ENCODE data around the gene GTF2A1L. TPM values are rescaled to one million over a fixed set of nuclear protein-coding genes. Genes with fewer than 3 reads are reported as not detected.

The GTF2A1L gene
- total RNA-seq, 1 donor from 2014 or later: 3.7 TPM

GRCh38 chr2:48587961-48588360, 29.7 kb upstream of the GTF2A1L start:
- H3K36me3 ChIP-seq: no peaks in the 10 kb centered on the region
- no peak overlapping the region for H3K4me3 ChIP-seq
- H3K4me1 ChIP-seq: peaks cover 42% of the 10 kb centered on the region
- H3K9me3 ChIP-seq (ENCODE audit: low read depth): no peaks in the 10 kb centered on the region
- peak overlapping the region; percentile 9 for H3K4me2 ChIP-seq
- H3K27ac ChIP-seq: peak overlapping the region; percentile 48
- Mint-ChIP-seq H3K9me3 (no peaks in the 10 kb centered on the region), H3K27ac (peak overlapping the region; percentile 52), H3K36me3 (peaks cover 12% of the 10 kb centered on the region), H3K4me3 (no peak overlapping the region), H3K4me1 (peaks cover 38% of the 10 kb centered on the region), H3K27me3 (ENCODE audit: insufficient read depth, low read depth) (peaks cover 2% of the 10 kb centered on the region)
- H3K9ac ChIP-seq: no peak overlapping the region
- no peak for DNase-seq (ENCODE audit: low spot score)
- H3F3A ChIP-seq (ENCODE audit: low read depth): peaks cover 54% of the 10 kb centered on the region
- H2AFZ ChIP-seq (replicated peaks): no peak overlapping the region
- H3K79me2 ChIP-seq (ENCODE audit: low read depth): peaks cover 5% of the 10 kb centered on the region
- no peak for TF ChIP-seq EZH2phosphoT487 (IDR thresholded peaks at IDR 0.05)
- TF ChIP-seq EZH2 (IDR thresholded peaks at IDR 0.05): no peak
- no peak for TF ChIP-seq CTCF (IDR thresholded peaks at IDR 0.05)
- no peaks in the 10 kb centered on the region for H4K20me1 ChIP-seq (ENCODE audit: low read depth)
- no peaks in the 10 kb centered on the region for H3K27me3 ChIP-seq

DNA sequence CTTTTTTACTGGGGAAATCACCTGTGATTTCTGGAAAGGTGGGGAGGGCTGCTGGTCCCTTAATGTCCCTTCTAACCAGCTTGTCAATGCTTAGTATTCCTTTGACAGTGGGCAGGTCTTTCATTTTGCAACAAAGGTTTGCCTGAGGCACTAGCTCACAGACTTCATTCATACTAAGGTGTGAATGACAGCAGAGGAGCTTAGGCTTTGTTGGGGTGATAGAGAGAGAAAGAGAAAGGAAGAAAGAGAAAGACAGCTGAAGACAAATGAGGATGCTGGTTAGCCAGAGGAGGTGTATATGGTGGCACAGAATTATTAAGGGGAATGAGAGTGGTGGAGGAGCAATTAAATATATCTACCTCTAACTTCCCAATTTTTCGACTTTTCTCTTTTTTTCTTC, 28.9 kb upstream of the GTF2A1L start:
- H3K4me2 ChIP-seq: no peak overlapping the region
- H3K4me1 Mint-ChIP-seq: peaks cover 38% of the 10 kb centered on the region
- no peak overlapping the region for H2AFZ ChIP-seq (replicated peaks)
- no peak overlapping the region for H3K4me3 ChIP-seq
- peaks cover 5% of the 10 kb centered on the region for H3K79me2 ChIP-seq (ENCODE audit: low read depth)
- no peak overlapping the region for H3K4me3 Mint-ChIP-seq
- no peaks in the 10 kb centered on the region for H3K27me3 ChIP-seq
- H3K27me3 Mint-ChIP-seq (ENCODE audit: insufficient read depth, low read depth): peaks cover 2% of the 10 kb centered on the region
- peaks cover 53% of the 10 kb centered on the region for H3F3A ChIP-seq (ENCODE audit: low read depth)
- no peak overlapping the region for H3K27ac ChIP-seq
- TF ChIP-seq EZH2 (IDR thresholded peaks at IDR 0.05): no peak
- no peak for TF ChIP-seq EZH2phosphoT487 (IDR thresholded peaks at IDR 0.05)
- H3K9me3 Mint-ChIP-seq: no peaks in the 10 kb centered on the region
- no peaks in the 10 kb centered on the region for H4K20me1 ChIP-seq (ENCODE audit: low read depth)
- peaks cover 42% of the 10 kb centered on the region for H3K4me1 ChIP-seq
- H3K27ac Mint-ChIP-seq: no peak overlapping the region
- H3K36me3 Mint-ChIP-seq: peaks cover 10% of the 10 kb centered on the region
- no peaks in the 10 kb centered on the region for H3K36me3 ChIP-seq
- DNase-seq (ENCODE audit: low spot score): peak; percentile 50
- H3K9me3 ChIP-seq (ENCODE audit: low read depth): no peaks in the 10 kb centered on the region
- H3K9ac ChIP-seq: no peak overlapping the region

DNA sequence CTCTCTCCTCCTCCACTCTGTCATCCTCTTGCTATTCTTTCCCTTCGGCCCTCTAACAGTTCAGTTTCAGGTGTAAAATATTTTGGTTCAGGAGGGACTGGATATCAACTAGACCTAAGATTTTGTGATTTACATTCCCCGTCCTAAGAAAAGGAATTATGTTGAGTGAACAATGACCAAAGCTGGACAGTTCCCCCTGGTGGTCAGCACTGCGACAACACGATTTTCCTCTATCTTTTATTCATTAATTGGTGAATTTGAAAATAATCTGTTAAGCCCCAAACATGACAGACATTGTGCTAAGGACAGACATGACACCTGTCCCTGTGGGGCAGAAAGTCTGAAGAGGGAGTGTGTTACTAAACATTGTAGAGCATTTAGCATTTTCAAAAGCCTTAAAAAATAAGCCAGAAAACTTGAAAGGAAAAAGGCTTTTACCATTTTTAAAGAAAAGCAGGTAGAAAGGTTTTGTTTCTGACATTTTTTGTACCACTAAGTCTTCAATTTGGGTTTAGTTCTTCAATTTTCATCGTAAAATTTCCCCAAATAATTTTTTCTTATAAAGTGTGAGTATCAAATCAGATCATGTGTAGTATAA, 28.4 kb upstream of the GTF2A1L start:
- Histone ChIP-seq H3F3A (ENCODE audit: low read depth) (peaks cover 47% of the 10 kb centered on the region), H3K9ac (no peak overlapping the region), H3K4me3 (no peak overlapping the region), H3K27me3 (no peaks in the 10 kb centered on the region), H3K36me3 (no peaks in the 10 kb centered on the region), H2AFZ (replicated peaks) (no peak overlapping the region), H3K9me3 (ENCODE audit: low read depth) (no peaks in the 10 kb centered on the region), H3K79me2 (ENCODE audit: low read depth) (peaks cover 4% of the 10 kb centered on the region), H4K20me1 (ENCODE audit: low read depth) (no peaks in the 10 kb centered on the region), H3K4me2 (no peak overlapping the region), H3K27ac (no peak overlapping the region), H3K4me1 (peaks cover 42% of the 10 kb centered on the region)
- Mint-ChIP-seq H3K27me3 (ENCODE audit: insufficient read depth, low read depth) (peaks cover 2% of the 10 kb centered on the region), H3K4me1 (peaks cover 38% of the 10 kb centered on the region), H3K4me3 (no peak overlapping the region), H3K27ac (no peak overlapping the region), H3K36me3 (peaks cover 10% of the 10 kb centered on the region), H3K9me3 (no peaks in the 10 kb centered on the region)
- TF ChIP-seq CTCF (IDR thresholded peaks at IDR 0.05) (peak; percentile 89), EZH2 (IDR thresholded peaks at IDR 0.05) (no peak), EZH2phosphoT487 (IDR thresholded peaks at IDR 0.05) (no peak)
- peak; percentile 44 for DNase-seq (ENCODE audit: low spot score)

DNA sequence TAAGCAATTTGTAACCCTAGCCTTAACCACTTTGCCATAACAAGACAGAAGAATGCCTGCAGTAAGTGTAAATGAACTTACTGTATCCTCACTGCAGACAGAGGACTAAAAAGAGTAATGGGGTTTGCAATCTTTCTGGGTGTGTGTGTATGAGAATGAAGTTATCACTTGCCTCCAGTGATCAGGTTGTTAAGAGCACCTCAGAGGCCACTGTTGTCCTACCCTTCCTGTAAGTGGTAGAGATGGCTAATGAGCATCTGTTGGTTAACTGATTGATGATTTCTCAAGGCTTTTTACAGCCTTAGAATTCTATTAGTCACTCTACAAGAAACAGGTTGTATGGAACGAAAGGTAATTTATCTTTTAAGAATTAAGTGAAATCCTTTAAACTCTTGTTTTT, 27.6 kb upstream of the GTF2A1L start:
- Histone ChIP-seq H3K79me2 (ENCODE audit: low read depth) (no peaks in the 10 kb centered on the region), H4K20me1 (ENCODE audit: low read depth) (no peaks in the 10 kb centered on the region), H2AFZ (replicated peaks) (no peak overlapping the region), H3K4me3 (no peak overlapping the region), H3K4me1 (peaks cover 35% of the 10 kb centered on the region), H3K9me3 (ENCODE audit: low read depth) (no peaks in the 10 kb centered on the region), H3K27ac (no peak overlapping the region), H3F3A (ENCODE audit: low read depth) (peaks cover 40% of the 10 kb centered on the region), H3K36me3 (no peaks in the 10 kb centered on the region), H3K4me2 (no peak overlapping the region), H3K9ac (no peak overlapping the region), H3K27me3 (no peaks in the 10 kb centered on the region)
- Mint-ChIP-seq H3K4me3 (no peak overlapping the region), H3K27ac (no peak overlapping the region), H3K27me3 (ENCODE audit: insufficient read depth, low read depth) (peaks cover 2% of the 10 kb centered on the region), H3K9me3 (no peaks in the 10 kb centered on the region), H3K4me1 (peaks cover 33% of the 10 kb centered on the region), H3K36me3 (peaks cover 5% of the 10 kb centered on the region)
- DNase-seq (ENCODE audit: low spot score): no peak
- TF ChIP-seq CTCF (IDR thresholded peaks at IDR 0.05) (no peak), EZH2phosphoT487 (IDR thresholded peaks at IDR 0.05) (no peak), EZH2 (IDR thresholded peaks at IDR 0.05) (no peak)
